ENCODE data around the gene WDR64. TPM values are rescaled to one million over a fixed set of nuclear protein-coding genes. Genes with fewer than 3 reads are reported as not detected.

Gene WDR64
- total RNA-seq, 1 donor from 2014 or later, result 0.17 TPM

DNA sequence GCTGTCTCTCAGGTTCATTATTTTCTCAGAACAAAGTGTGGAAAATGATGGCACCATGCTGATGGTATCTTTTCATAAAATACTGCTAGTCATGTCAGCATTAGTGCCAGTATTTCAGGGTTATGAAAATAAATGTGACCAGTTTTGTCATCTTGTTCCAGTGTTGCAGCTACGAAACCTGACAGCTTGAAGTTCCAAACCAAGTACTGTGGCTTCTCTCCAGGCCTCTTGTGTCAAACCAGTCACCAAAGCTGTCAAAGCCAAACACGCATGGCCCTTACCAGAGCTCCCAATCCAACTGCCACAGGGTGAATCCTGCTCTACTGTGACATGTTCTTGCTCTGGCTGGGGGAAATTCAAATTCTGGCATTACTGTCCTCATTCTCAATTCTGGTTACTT, 175.2 kb downstream of the WDR64 start:
- H3K9me3 Mint-ChIP-seq (ENCODE audit: low read depth), result no peaks in the 10 kb centered on the region
- DNase-seq (ENCODE audit: low spot score), result no peak
- peaks cover 36% of the 10 kb centered on the region for H3K4me1 Mint-ChIP-seq (ENCODE audit: low read depth)
- TF ChIP-seq CTCF (IDR thresholded peaks at IDR 0.05), result no peak
- no peak overlapping the region for H3K4me3 Mint-ChIP-seq (ENCODE audit: unreplicated experiment)
- H3K27ac Mint-ChIP-seq (ENCODE audit: unreplicated experiment), result peak overlapping the region; percentile 58
- no peaks in the 10 kb centered on the region for H3K36me3 Mint-ChIP-seq (ENCODE audit: low read depth)
- H3K27me3 Mint-ChIP-seq (ENCODE audit: low read depth), result peaks cover 4% of the 10 kb centered on the region

GRCh38 chr1:241828463-241829021, 176.5 kb downstream of the WDR64 start:
- H3K4me1 Mint-ChIP-seq (ENCODE audit: low read depth), result peaks cover 36% of the 10 kb centered on the region
- no peak overlapping the region for H3K4me3 Mint-ChIP-seq (ENCODE audit: unreplicated experiment)
- H3K27me3 Mint-ChIP-seq (ENCODE audit: low read depth), result peaks cover 6% of the 10 kb centered on the region
- no peak for TF ChIP-seq CTCF (IDR thresholded peaks at IDR 0.05)
- no peak for DNase-seq (ENCODE audit: low spot score)
- H3K27ac Mint-ChIP-seq (ENCODE audit: unreplicated experiment), result peak overlapping the region; percentile 53
- H3K9me3 Mint-ChIP-seq (ENCODE audit: low read depth), result no peaks in the 10 kb centered on the region
- no peaks in the 10 kb centered on the region for H3K36me3 Mint-ChIP-seq (ENCODE audit: low read depth)

DNA sequence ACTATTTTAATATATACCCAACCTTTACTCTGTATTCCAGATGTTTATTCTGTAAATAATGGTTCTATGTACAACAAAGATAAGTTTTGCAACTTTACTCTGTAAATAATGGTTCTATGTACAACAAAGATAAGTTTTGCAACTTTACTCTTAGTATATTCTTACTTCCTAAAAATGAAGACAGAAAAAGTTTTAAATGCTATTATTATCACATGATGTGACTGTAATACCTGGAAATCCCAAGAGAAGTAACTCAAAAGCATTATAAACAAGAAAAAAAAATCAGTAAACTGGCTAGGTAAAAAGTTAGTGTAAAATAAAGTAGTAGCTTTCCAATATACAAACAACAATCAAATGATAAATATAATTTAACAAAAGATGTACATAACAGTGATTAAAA, 177.4 kb downstream of the WDR64 start:
- H3K9me3 Mint-ChIP-seq (ENCODE audit: low read depth), result no peaks in the 10 kb centered on the region
- H3K36me3 Mint-ChIP-seq (ENCODE audit: low read depth), result no peaks in the 10 kb centered on the region
- peaks cover 36% of the 10 kb centered on the region for H3K4me1 Mint-ChIP-seq (ENCODE audit: low read depth)
- no peak overlapping the region for H3K4me3 Mint-ChIP-seq (ENCODE audit: unreplicated experiment)
- H3K27ac Mint-ChIP-seq (ENCODE audit: unreplicated experiment), result no peak overlapping the region
- no peak for TF ChIP-seq CTCF (IDR thresholded peaks at IDR 0.05)
- H3K27me3 Mint-ChIP-seq (ENCODE audit: low read depth), result peaks cover 6% of the 10 kb centered on the region
- DNase-seq (ENCODE audit: low spot score), result no peak

GRCh38 chr1:241834733-241835377, 182.8 kb downstream of the WDR64 start:
- no peak overlapping the region for H3K27ac Mint-ChIP-seq (ENCODE audit: unreplicated experiment)
- no peaks in the 10 kb centered on the region for H3K9me3 Mint-ChIP-seq (ENCODE audit: low read depth)
- H3K36me3 Mint-ChIP-seq (ENCODE audit: low read depth), result no peaks in the 10 kb centered on the region
- peaks cover 6% of the 10 kb centered on the region for H3K27me3 Mint-ChIP-seq (ENCODE audit: low read depth)
- no peak overlapping the region for H3K4me3 Mint-ChIP-seq (ENCODE audit: unreplicated experiment)
- peaks cover 12% of the 10 kb centered on the region for H3K4me1 Mint-ChIP-seq (ENCODE audit: low read depth)
- peak; percentile 94 for TF ChIP-seq CTCF (IDR thresholded peaks at IDR 0.05)
- DNase-seq (ENCODE audit: low spot score), result no peak

GRCh38 chr1:241836941-241837340, 184.9 kb downstream of the WDR64 start:
- TF ChIP-seq CTCF (IDR thresholded peaks at IDR 0.05), result no peak
- Mint-ChIP-seq H3K4me1 (ENCODE audit: low read depth) (peaks cover 12% of the 10 kb centered on the region), H3K27ac (ENCODE audit: unreplicated experiment) (no peak overlapping the region)

More at GRCh38 chr1:241836941-241837340, 184.9 kb downstream of the WDR64 start:
- no peaks in the 10 kb centered on the region for H3K36me3 Mint-ChIP-seq (ENCODE audit: low read depth)
- H3K4me3 Mint-ChIP-seq (ENCODE audit: unreplicated experiment), result no peak overlapping the region
- H3K9me3 Mint-ChIP-seq (ENCODE audit: low read depth), result no peaks in the 10 kb centered on the region
- DNase-seq (ENCODE audit: low spot score), result no peak
- peaks cover 3% of the 10 kb centered on the region for H3K27me3 Mint-ChIP-seq (ENCODE audit: low read depth)
